ENCODE measurements around the gene RPP38.
A peak's percentile ranks its signal among the peaks of the same experiment; 100 is the strongest.

RPP38 gene

DNA sequence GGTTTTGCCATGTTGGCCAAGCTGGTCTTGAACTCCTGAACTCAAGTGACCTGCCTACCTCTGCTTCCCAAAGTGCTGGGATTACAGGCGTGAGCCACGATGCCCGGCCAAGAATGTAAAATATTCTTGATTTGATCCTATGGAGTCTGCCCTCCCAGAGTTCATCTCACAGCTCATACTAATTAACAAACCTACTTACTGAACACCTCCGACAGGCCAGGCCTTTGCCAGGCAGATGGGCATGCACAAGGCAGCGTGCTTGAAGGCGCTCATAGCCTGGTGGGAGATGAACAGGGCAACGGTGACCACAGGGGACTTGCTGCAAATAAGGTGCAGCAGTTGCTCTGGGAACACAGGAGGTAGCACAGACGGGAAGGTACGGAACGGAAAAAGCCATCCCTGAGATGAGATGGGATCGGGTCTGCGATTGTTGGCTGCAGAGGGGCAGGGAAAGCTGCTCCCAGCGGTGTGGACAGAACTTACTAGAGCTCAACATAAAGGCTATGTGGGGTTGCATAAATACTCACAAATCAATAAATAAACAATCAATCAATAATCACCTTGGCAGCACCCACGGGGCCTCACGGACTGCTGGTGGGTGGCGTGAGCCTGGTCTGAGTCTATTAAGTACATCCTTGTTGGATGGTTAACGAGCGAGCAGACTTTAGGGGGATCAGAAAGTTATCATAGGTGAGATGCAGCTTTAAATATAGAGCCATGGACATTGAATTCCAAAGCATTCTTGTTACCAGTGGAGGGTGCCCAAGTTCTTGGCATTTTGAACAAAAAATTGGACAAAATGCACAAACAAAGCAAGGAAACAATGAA is 13.3 kb upstream of the RPP38 start:
- no peaks in the 10 kb centered on the region for H3K27me3 ChIP-seq (ENCODE audit: control insufficient read depth, insufficient read depth, low read length)
- H3K9me3 ChIP-seq (ENCODE audit: control insufficient read depth, insufficient read depth, low read length) = no peaks in the 10 kb centered on the region
- no peak overlapping the region for H3K9ac ChIP-seq (ENCODE audit: low read depth, low read length)
- peak overlapping the region; percentile 27 for H3K4me3 ChIP-seq (ENCODE audit: low read depth, low read length)
- H3K4me1 ChIP-seq (ENCODE audit: control insufficient read depth, insufficient read depth, low read length) = peaks cover 7% of the 10 kb centered on the region
- no peaks in the 10 kb centered on the region for H3K36me3 ChIP-seq (ENCODE audit: control insufficient read depth, insufficient read depth, low read length)

DNA sequence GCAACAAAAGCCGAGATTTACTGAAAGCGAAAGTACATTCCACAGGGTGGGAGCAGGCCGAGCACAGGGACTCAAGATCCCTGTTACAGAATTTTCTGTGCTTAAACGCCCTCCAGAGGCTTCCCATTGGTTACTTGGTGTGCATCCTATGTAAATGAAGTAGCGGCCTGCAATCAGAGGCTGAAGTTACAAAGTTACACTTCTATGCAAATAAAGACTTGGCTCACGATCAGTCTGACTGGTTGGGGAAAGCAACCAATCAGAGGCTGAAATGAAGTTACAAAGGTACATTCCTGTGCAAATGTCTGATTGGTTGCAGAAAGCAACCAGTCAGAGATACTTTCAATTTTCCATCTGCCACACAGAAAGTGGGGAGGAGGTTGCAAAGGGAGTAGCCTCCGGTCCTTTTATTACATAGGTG is 12.6 kb upstream of the RPP38 start:
- Histone ChIP-seq H3K9me3 (ENCODE audit: control insufficient read depth, insufficient read depth, low read length) (no peaks in the 10 kb centered on the region), H3K36me3 (ENCODE audit: control insufficient read depth, insufficient read depth, low read length) (no peaks in the 10 kb centered on the region), H3K4me1 (ENCODE audit: control insufficient read depth, insufficient read depth, low read length) (peaks cover 7% of the 10 kb centered on the region), H3K4me3 (ENCODE audit: low read depth, low read length) (peak overlapping the region; percentile 27), H3K27me3 (ENCODE audit: control insufficient read depth, insufficient read depth, low read length) (no peaks in the 10 kb centered on the region), H3K9ac (ENCODE audit: low read depth, low read length) (no peak overlapping the region)

DNA sequence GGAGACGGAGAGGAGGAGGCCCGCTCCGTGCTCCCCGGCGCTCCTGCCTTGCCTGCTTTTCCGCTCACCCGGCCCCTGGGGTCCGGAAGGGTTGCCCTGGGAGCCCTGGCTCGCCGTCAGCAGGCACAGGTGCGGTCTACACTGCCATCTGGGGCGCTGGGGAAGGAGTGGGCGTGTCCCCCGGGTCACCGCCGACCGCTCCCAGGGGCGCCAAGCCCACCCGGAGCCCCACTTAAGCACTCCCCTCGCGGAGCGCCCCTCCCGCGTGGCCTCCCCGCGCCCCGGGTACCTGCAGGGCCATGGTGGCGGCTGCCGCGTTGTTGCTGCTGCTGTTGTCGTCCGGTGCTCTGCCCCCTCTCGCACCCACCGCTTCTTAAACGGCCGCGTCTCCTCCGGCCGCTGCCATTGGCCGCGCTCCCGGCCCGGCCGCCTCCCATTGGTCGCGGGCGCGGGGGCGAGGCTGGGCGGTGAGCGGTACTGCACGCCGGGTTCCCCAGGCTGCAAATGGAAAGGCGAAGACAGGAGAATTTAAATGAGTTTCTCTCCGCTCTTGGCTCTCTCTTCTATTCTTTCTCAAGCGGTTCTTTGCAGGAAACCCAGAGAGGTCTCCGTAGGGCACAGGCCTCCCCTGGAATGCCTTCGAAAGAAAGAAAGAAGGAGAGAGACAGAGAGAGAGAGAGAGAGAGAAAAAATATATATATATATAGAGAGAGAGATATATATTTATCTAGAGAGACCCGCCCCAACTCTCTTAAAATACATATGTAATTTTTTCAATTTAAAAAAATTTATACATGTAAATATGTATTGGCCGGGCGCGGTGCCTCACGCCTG is 8.5 kb upstream of the RPP38 start, which contains the start of gene ACBD7:
TSS of gene ACBD7 (minus strand) at position 349 of the 834 bp plus-strand sequence. CDS start at position 301, 48 bp downstream.
- Histone ChIP-seq H3K27me3 (ENCODE audit: control insufficient read depth, insufficient read depth, low read length) (no peaks in the 10 kb centered on the region), H3K4me1 (ENCODE audit: control insufficient read depth, insufficient read depth, low read length) (peaks cover 7% of the 10 kb centered on the region), H3K4me3 (ENCODE audit: low read depth, low read length) (peak within 1 kb of the TSS; percentile 78), H3K9ac (ENCODE audit: low read depth, low read length) (peak within 1 kb of the TSS; percentile 60), H3K36me3 (ENCODE audit: control insufficient read depth, insufficient read depth, low read length) (no peaks in the 10 kb centered on the region), H3K9me3 (ENCODE audit: control insufficient read depth, insufficient read depth, low read length) (no peaks in the 10 kb centered on the region)

DNA sequence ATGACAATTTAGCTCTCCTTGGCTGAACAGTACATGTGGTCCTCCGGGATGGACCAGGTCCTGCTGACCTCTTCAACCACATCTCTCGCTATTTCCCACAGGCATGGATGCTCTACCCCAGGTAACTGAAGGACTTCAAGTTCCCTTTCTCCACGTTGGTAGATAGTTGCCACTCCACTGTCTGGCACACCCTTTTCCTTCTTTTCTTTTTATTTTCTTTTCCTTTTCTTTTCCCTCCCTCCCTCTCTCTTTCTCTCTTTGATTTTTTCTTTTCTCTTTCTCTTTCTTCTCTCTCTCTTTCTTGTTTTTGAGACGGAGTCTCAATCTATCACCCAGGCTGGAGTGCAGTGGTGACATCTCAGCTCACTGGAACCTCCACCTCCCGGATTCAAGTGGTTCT is 5.7 kb upstream of the RPP38 start:
- Histone ChIP-seq H3K36me3 (ENCODE audit: control insufficient read depth, insufficient read depth, low read length) (no peaks in the 10 kb centered on the region), H3K27me3 (ENCODE audit: control insufficient read depth, insufficient read depth, low read length) (no peaks in the 10 kb centered on the region), H3K9ac (ENCODE audit: low read depth, low read length) (no peak overlapping the region), H3K9me3 (ENCODE audit: control insufficient read depth, insufficient read depth, low read length) (no peaks in the 10 kb centered on the region), H3K4me1 (ENCODE audit: control insufficient read depth, insufficient read depth, low read length) (no peaks in the 10 kb centered on the region), H3K4me3 (ENCODE audit: low read depth, low read length) (no peak overlapping the region)

DNA sequence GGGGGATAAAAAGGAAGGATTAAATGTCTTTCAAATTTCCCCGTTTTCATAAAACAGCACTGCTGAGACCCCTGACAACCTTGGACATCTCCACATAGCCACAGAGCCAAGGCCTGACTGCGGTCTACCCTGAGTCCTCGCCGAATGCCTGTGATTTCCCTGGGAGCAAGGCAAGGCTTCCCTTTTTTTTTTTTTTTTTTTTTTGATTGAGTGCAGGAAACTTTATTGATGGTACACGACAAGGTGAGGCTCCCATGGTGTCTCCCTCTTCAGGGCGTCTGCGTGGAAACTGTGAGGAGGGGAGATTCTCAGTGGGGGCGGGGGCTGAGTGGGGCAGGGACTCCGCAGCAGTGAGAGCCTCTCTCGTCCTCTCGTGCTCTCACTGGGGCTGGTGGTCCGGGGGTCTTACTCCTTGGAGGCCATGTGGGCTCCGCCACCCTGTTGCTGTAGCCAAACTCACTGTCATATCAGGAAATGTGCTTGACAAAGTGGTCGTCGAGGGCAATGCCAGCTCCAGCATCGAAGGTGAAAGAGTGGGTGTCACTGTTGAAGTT is 4.2 kb upstream of the RPP38 start:
- Histone ChIP-seq H3K4me3 (ENCODE audit: low read depth, low read length) (no peak overlapping the region), H3K36me3 (ENCODE audit: control insufficient read depth, insufficient read depth, low read length) (peaks cover 2% of the 10 kb centered on the region), H3K27me3 (ENCODE audit: control insufficient read depth, insufficient read depth, low read length) (no peaks in the 10 kb centered on the region), H3K4me1 (ENCODE audit: control insufficient read depth, insufficient read depth, low read length) (no peaks in the 10 kb centered on the region), H3K9ac (ENCODE audit: low read depth, low read length) (no peak overlapping the region), H3K9me3 (ENCODE audit: control insufficient read depth, insufficient read depth, low read length) (no peaks in the 10 kb centered on the region)

DNA sequence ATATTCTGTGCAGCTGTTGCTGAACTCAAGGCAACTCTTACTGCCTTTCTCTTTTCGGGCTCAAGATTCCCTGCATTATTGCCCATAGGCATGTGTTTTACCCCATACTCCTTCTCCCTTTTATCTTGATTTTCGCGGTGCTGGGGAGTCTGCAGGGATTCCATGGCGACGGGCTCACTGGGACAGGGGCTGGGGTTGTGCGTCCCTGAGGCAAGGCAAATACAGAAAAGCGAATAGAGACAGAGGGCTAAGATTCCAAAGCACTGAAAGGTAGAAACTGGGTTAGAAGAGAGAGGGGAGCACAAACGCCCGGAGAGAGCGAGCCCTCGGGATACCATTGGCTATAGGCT is 519 bp upstream of the RPP38 start:
- H3K27me3 ChIP-seq (ENCODE audit: control insufficient read depth, insufficient read depth, low read length) = no peaks in the 10 kb centered on the region
- H3K36me3 ChIP-seq (ENCODE audit: control insufficient read depth, insufficient read depth, low read length) = peaks cover 2% of the 10 kb centered on the region
- H3K9ac ChIP-seq (ENCODE audit: low read depth, low read length) = no peak overlapping the region
- H3K4me1 ChIP-seq (ENCODE audit: control insufficient read depth, insufficient read depth, low read length) = no peaks in the 10 kb centered on the region
- H3K9me3 ChIP-seq (ENCODE audit: control insufficient read depth, insufficient read depth, low read length) = no peaks in the 10 kb centered on the region
- peak overlapping the region; percentile 93 for H3K4me3 ChIP-seq (ENCODE audit: low read depth, low read length)

DNA sequence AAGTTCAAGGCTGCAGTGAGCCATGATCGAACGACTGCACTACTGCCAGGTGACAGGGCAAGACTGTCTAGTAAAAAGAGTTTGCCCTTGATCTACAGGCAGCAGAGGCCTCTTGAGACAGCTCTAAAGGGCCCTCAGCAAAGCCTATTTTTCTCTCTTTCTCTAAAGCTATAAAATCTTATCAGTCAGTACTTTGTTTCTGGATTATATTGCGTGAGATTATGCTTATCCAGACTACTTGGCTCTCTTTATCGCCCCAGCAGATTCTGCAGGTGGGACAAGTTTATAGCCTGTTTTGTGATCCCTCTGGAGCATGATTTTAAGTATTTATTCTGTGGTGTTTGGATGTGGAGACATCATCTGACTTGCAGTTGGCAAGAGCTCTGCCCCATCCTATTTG is 2.7 kb downstream of the RPP38 start:
- H3K4me1 ChIP-seq (ENCODE audit: control insufficient read depth, insufficient read depth, low read length) = no peaks in the 10 kb centered on the region
- peaks cover 11% of the 10 kb centered on the region for H3K36me3 ChIP-seq (ENCODE audit: control insufficient read depth, insufficient read depth, low read length)
- H3K9ac ChIP-seq (ENCODE audit: low read depth, low read length) = no peak overlapping the region
- no peak overlapping the region for H3K4me3 ChIP-seq (ENCODE audit: low read depth, low read length)
- H3K9me3 ChIP-seq (ENCODE audit: control insufficient read depth, insufficient read depth, low read length) = no peaks in the 10 kb centered on the region
- no peaks in the 10 kb centered on the region for H3K27me3 ChIP-seq (ENCODE audit: control insufficient read depth, insufficient read depth, low read length)

DNA sequence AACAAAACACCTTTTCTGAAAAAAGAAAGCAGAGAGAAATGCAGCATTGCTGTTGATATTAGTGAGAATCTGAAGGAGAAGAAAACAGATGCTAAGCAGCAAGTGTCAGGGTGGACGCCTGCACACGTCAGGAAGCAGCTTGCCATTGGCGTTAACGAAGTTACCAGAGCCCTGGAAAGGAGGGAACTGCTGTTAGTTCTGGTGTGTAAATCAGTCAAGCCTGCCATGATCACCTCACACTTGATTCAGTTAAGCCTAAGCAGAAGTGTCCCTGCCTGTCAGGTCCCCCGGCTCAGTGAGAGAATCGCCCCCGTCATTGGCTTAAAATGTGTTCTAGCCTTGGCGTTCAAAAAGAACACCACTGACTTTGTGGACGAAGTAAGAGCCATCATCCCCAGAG is 6.4 kb downstream of the RPP38 start:
- no peak overlapping the region for H3K9ac ChIP-seq (ENCODE audit: low read depth, low read length)
- H3K27me3 ChIP-seq (ENCODE audit: control insufficient read depth, insufficient read depth, low read length) = no peaks in the 10 kb centered on the region
- peaks cover 11% of the 10 kb centered on the region for H3K36me3 ChIP-seq (ENCODE audit: control insufficient read depth, insufficient read depth, low read length)

DNA sequence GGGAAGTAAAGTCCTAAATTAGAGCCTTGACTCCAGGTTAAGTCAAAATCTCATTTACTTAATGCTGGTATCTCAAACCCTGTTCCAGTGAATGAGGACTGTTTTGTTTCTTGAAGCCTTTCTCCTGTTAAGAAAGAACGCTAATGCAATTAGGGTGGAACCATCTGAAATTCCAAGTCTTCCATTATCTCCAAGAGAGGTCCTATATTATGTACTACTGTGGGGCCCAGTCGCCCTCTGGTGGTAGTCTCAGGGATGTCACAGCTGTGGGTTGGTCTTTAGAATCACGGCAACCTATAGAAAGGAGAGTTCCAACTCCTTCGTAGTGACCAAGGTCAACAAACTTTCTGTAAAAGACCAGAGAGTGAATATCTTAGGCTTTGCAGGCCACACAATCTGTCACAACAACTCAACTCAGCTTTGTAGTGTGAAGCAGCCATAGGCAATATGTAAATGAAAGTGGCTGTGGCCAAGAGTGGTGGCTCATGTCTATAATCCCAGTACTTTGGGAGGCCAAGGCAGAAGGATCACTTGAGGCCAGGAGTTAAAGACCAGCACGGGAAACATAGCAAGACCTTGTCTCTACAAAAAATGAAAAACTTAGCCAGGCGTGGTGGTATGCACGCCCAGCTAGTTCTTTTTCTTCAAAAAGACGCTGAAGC is 9.3 kb downstream of the RPP38 start:
- Histone ChIP-seq H3K4me1 (ENCODE audit: control insufficient read depth, insufficient read depth, low read length) (no peaks in the 10 kb centered on the region), H3K4me3 (ENCODE audit: low read depth, low read length) (no peak overlapping the region), H3K36me3 (ENCODE audit: control insufficient read depth, insufficient read depth, low read length) (peaks cover 14% of the 10 kb centered on the region), H3K9ac (ENCODE audit: low read depth, low read length) (no peak overlapping the region), H3K9me3 (ENCODE audit: control insufficient read depth, insufficient read depth, low read length) (no peaks in the 10 kb centered on the region), H3K27me3 (ENCODE audit: control insufficient read depth, insufficient read depth, low read length) (no peaks in the 10 kb centered on the region)

More for the DNA sequence above, 6.4 kb downstream of the RPP38 start:
- Histone ChIP-seq H3K4me3 (ENCODE audit: low read depth, low read length) (no peak overlapping the region), H3K4me1 (ENCODE audit: control insufficient read depth, insufficient read depth, low read length) (no peaks in the 10 kb centered on the region), H3K9me3 (ENCODE audit: control insufficient read depth, insufficient read depth, low read length) (no peaks in the 10 kb centered on the region)

DNA sequence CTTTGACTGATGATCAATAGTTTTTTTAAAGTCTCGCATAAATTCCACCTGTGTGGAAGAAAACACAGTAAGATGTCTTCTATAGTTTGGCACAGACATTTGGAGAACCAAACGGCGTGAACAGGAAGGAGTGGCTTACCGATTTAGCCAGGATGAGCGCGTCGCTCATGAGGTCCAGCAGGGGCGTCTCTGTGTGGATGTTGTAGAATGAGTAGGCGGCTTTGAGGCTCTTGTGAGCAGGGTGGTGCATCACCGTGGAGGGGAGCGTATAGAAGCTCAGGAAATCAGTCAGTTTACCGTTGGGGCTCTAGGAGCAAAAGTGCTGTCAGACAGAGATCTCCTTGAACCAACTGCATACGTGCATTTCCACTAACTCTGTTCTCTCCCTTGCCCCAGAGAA is 15.5 kb downstream of the RPP38 start:
- Histone ChIP-seq H3K4me3 (ENCODE audit: low read depth, low read length) (no peak overlapping the region), H3K4me1 (ENCODE audit: control insufficient read depth, insufficient read depth, low read length) (no peaks in the 10 kb centered on the region), H3K9ac (ENCODE audit: low read depth, low read length) (no peak overlapping the region), H3K27me3 (ENCODE audit: control insufficient read depth, insufficient read depth, low read length) (no peaks in the 10 kb centered on the region), H3K9me3 (ENCODE audit: control insufficient read depth, insufficient read depth, low read length) (no peaks in the 10 kb centered on the region), H3K36me3 (ENCODE audit: control insufficient read depth, insufficient read depth, low read length) (peaks cover 3% of the 10 kb centered on the region)

DNA sequence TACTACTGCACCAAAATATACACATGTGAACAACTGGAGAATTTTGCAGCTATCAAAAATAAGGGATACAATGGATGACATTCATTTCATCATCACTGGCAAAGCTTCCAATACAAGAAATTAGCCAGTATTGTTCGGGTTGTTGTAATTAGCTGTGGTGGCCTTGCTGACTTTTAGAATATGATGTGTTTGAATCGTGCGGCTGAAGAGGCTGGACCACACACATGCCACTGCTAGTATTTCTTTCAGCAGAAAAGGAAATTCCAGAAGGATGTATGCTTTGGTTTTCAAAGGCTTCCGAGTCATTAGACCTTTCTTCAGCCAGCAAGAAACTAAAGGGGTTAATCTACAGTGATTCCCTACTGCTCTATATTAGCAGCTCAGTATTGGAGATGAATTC is 16.6 kb downstream of the RPP38 start:
- Histone ChIP-seq H3K4me1 (ENCODE audit: control insufficient read depth, insufficient read depth, low read length) (no peaks in the 10 kb centered on the region), H3K27me3 (ENCODE audit: control insufficient read depth, insufficient read depth, low read length) (no peaks in the 10 kb centered on the region), H3K4me3 (ENCODE audit: low read depth, low read length) (no peak overlapping the region), H3K36me3 (ENCODE audit: control insufficient read depth, insufficient read depth, low read length) (peaks cover 3% of the 10 kb centered on the region), H3K9ac (ENCODE audit: low read depth, low read length) (no peak overlapping the region), H3K9me3 (ENCODE audit: control insufficient read depth, insufficient read depth, low read length) (no peaks in the 10 kb centered on the region)
